Endothelial cell (in vitro differentiated cells): ENCODE results near the gene CTNNA2. TPM values are rescaled to one million over a fixed set of nuclear protein-coding genes. Genes with fewer than 3 reads are reported as not detected.

ENCODE experiments used
- DNase-seq: peaks from one replicate; pipeline ENCODE4 v3.0.0; 2021; ENCODE audit warnings: low spot score
- H3K27ac Mint-ChIP-seq: one replicate; pipeline ENCODE4 v1.8.0; 2021; ENCODE audit warnings: mixed read lengths, inconsistent platforms; ENCODE audit not compliant: unreplicated experiment
- H3K27me3 Mint-ChIP-seq: one replicate; pipeline ENCODE4 v1.8.0; 2021; ENCODE audit warnings: mild to moderate bottlenecking, moderate library complexity, mixed read lengths, inconsistent platforms; ENCODE audit not compliant: unreplicated experiment
- H3K36me3 Mint-ChIP-seq: one replicate; pipeline ENCODE4 v1.8.0; 2021; ENCODE audit warnings: mild to moderate bottlenecking, low read depth, mixed read lengths, inconsistent platforms; ENCODE audit not compliant: unreplicated experiment
- H3K4me1 Mint-ChIP-seq: one replicate; pipeline ENCODE4 v1.8.0; 2021; ENCODE audit warnings: mild to moderate bottlenecking, mixed read lengths, inconsistent platforms; ENCODE audit not compliant: unreplicated experiment
- H3K4me3 Mint-ChIP-seq: one replicate; pipeline ENCODE4 v1.8.0; 2021; ENCODE audit warnings: mild to moderate bottlenecking, mixed read lengths, inconsistent platforms; ENCODE audit not compliant: unreplicated experiment
- H3K9me3 Mint-ChIP-seq: one replicate; pipeline ENCODE4 v1.8.0; 2021; ENCODE audit warnings: mixed read lengths, inconsistent platforms; ENCODE audit not compliant: unreplicated experiment
- CTCF ChIP-seq: fragments of 200-600 bp; sonication (generic); IDR thresholded peaks from one replicate; pipeline ENCODE4 v1.5.0; 2021; ENCODE audit warnings: antibody characterized with exemption; ENCODE audit not compliant: unreplicated experiment
- total RNA-seq: library from RNA; stranded (reverse); fragmentation: NEBNext Ultra II Directional; extraction: Animal tissue kit (Norgen Biotek cat#: 25700); gene quantifications from one replicate; pipeline ENCODE4 v1.2.1, GENCODE V29; 2021; ENCODE audit not compliant: unreplicated experiment

Gene CTNNA2
- total RNA-seq, 1 donor from 2014 or later: 4.7 TPM

GRCh38 chr2:80592106-80592505 lies 1079.3 kb downstream of the CTNNA2 start:
- Mint-ChIP-seq H3K4me3 (no peak overlapping the region), H3K9me3 (no peaks in the 10 kb centered on the region), H3K4me1 (no peaks in the 10 kb centered on the region), H3K27me3 (no peaks in the 10 kb centered on the region), H3K36me3 (no peaks in the 10 kb centered on the region), H3K27ac (no peak overlapping the region)
- DNase-seq: no peak
- no peak for TF ChIP-seq CTCF

- no peak for TF ChIP-seq CTCF
- no peak overlapping the region for H3K4me3 Mint-ChIP-seq
- no peaks in the 10 kb centered on the region for H3K4me1 Mint-ChIP-seq
- H3K9me3 Mint-ChIP-seq: no peaks in the 10 kb centered on the region
- no peaks in the 10 kb centered on the region for H3K27me3 Mint-ChIP-seq
- no peaks in the 10 kb centered on the region for H3K36me3 Mint-ChIP-seq
- DNase-seq: no peak
- H3K27ac Mint-ChIP-seq: no peak overlapping the region
Observed at GRCh38 chr2:80610108-80610507, 1097.3 kb downstream of the CTNNA2 start.

GRCh38 chr2:80621656-80622055 lies 1108.8 kb downstream of the CTNNA2 start:
- H3K27me3 Mint-ChIP-seq: no peaks in the 10 kb centered on the region
- H3K36me3 Mint-ChIP-seq: no peaks in the 10 kb centered on the region
- no peaks in the 10 kb centered on the region for H3K9me3 Mint-ChIP-seq
- no peak for DNase-seq
- no peak for TF ChIP-seq CTCF
- H3K27ac Mint-ChIP-seq: no peak overlapping the region
- no peaks in the 10 kb centered on the region for H3K4me1 Mint-ChIP-seq
- H3K4me3 Mint-ChIP-seq: no peak overlapping the region

- Mint-ChIP-seq H3K27ac (no peak overlapping the region), H3K4me1 (no peaks in the 10 kb centered on the region), H3K36me3 (no peaks in the 10 kb centered on the region), H3K27me3 (no peaks in the 10 kb centered on the region), H3K9me3 (no peaks in the 10 kb centered on the region), H3K4me3 (no peak overlapping the region)
- DNase-seq: no peak
- TF ChIP-seq CTCF: no peak
Observed at GRCh38 chr2:80624062-80624461, 1111.2 kb downstream of the CTNNA2 start.

- Mint-ChIP-seq H3K9me3 (no peaks in the 10 kb centered on the region), H3K27me3 (no peaks in the 10 kb centered on the region), H3K4me1 (peaks cover 3% of the 10 kb centered on the region), H3K36me3 (no peaks in the 10 kb centered on the region), H3K4me3 (no peak overlapping the region), H3K27ac (no peak overlapping the region)
- TF ChIP-seq CTCF: no peak
- DNase-seq: no peak
Observed at GRCh38 chr2:80634590-80634989, 1121.7 kb downstream of the CTNNA2 start.
